Measurements from ENCODE around the gene FAM98B. TPM values are rescaled to one million over a fixed set of nuclear protein-coding genes. Genes with fewer than 3 reads are reported as not detected.

The FAM98B gene
- total RNA-seq, result 33.2 TPM

DNA sequence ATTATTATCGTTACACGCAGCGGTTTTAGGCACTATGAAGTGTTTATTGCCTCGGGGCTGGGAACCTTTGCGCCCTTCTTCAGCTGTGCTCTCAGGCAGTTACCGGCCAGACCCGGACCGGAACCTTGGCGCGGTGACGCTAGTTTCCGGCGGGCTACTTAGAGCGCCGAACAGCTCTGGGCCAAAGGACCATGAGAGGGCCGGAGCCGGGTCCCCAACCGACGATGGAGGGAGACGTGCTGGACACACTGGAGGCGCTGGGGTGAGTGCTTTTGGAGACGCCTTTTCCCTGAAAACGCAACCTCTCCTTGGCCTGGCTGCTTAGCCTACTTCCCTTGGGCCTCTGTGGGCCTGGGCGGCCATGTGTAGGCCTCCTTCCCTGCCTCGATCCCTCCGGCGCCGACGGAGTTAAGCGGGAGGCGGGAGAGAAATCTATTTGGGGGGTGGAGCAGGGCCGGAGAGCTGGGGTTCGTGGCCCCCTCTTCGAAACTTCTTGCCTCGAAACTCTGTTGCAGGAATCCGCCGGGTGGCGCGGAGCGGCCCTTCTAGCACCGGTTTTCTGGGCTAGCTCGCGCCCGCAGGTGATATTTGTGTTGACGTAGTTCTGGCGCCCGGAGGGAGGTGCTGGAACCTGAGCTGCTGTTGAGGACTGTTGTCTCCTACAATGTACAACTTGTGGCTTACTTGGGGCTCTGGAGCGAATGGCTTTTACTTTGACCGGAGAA lies at the start of gene FAM98B:
TSS of gene FAM98B (plus strand) at position 157 of the 725 bp plus-strand sequence. CDS start at position 192, 35 bp downstream.

Other genes with a start within 250 kb of the FAM98B start
- 67.3 TPM for gene SPRED1, start 201.3 kb upstream of the FAM98B start, total RNA-seq
- 31.0 TPM for gene RASGRP1, start 110.7 kb downstream of the FAM98B start, total RNA-seq

Data from parietal lobe (tissue), 1 donor.